ENCODE measurements around the gene ATP6V1G1.

Gene ATP6V1G1

GRCh38 chr9:114638404-114638803 is 50.8 kb downstream of the ATP6V1G1 start:
- H3K4me2 ChIP-seq (ENCODE audit: low read depth, low read length, poor library complexity, severe bottlenecking), result no peak overlapping the region
- no peaks in the 10 kb centered on the region for H3K9me2 ChIP-seq (replicated peaks; ENCODE audit: insufficient read depth, low read length)
- H3F3A ChIP-seq (ENCODE audit: insufficient read depth), result no peaks in the 10 kb centered on the region
- H3K4me3 ChIP-seq (ENCODE audit: insufficient read depth, low read length, poor library complexity, severe bottlenecking), result no peak overlapping the region
- H2AFZ ChIP-seq (ENCODE audit: low read depth, low read length, severe bottlenecking), result no peak overlapping the region
- TF ChIP-seq, protein P1, sequence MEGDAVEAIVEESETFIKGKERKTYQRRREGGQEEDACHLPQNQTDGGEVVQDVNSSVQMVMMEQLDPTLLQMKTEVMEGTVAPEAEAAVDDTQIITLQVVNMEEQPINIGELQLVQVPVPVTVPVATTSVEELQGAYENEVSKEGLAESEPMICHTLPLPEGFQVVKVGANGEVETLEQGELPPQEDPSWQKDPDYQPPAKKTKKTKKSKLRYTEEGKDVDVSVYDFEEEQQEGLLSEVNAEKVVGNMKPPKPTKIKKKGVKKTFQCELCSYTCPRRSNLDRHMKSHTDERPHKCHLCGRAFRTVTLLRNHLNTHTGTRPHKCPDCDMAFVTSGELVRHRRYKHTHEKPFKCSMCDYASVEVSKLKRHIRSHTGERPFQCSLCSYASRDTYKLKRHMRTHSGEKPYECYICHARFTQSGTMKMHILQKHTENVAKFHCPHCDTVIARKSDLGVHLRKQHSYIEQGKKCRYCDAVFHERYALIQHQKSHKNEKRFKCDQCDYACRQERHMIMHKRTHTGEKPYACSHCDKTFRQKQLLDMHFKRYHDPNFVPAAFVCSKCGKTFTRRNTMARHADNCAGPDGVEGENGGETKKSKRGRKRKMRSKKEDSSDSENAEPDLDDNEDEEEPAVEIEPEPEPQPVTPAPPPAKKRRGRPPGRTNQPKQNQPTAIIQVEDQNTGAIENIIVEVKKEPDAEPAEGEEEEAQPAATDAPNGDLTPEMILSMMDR (IDR thresholded peaks at IDR 0.05; ENCODE audit: insufficient read depth, low read length, poor library complexity, severe bottlenecking), result no peak
- TF ChIP-seq EZH2phosphoT487 (conservative IDR thresholded peaks at IDR 0.05; ENCODE audit: low read length), result no peak
- 0 out of 2 replicates have a peak, but pooled peaks cover 3% of the 10 kb centered on the region for H3K36me3 ChIP-seq (ENCODE audit: low read length)
- H3K27me3 ChIP-seq (ENCODE audit: low read length), result no peaks in the 10 kb centered on the region
- H3K79me2 ChIP-seq (ENCODE audit: insufficient read depth, low read length), result no peaks in the 10 kb centered on the region
- H4K20me1 ChIP-seq (ENCODE audit: low read depth, low read length), result no peaks in the 10 kb centered on the region
- no peak overlapping the region for H3K9ac ChIP-seq (ENCODE audit: low read length)
- no peaks in the 10 kb centered on the region for H3K9me3 ChIP-seq (ENCODE audit: insufficient read depth, low read length)
- H3K27ac ChIP-seq (ENCODE audit: low read depth, low read length), result no peak overlapping the region

DNA sequence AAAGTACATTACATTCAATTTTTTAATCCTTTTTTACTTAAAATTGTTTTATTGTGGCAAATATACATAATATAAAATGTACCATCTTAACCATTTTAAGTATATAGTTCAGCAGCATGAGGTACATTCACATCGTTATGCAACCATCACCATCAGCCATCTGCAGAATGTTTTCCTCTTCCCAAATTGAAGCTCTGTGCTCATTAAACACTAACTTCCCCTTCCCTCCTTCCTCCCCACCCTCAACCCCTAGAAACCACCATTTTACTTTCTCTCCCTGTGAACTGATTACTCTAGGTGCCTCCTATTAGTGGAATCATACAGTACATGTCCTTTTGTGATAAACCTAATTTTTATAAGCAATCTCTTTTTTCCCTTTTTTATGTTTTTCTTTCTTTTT is 54.4 kb downstream of the ATP6V1G1 start:
- 0 out of 2 replicates have a peak, but pooled peaks cover 5% of the 10 kb centered on the region for H3K36me3 ChIP-seq (ENCODE audit: low read length)
- no peaks in the 10 kb centered on the region for H3K27me3 ChIP-seq (ENCODE audit: low read length)
- H3K4me3 ChIP-seq (ENCODE audit: insufficient read depth, low read length, poor library complexity, severe bottlenecking), result no peak overlapping the region
- no peak overlapping the region for H3K4me2 ChIP-seq (ENCODE audit: low read depth, low read length, poor library complexity, severe bottlenecking)
- H3F3A ChIP-seq (ENCODE audit: insufficient read depth), result no peaks in the 10 kb centered on the region
- H3K27ac ChIP-seq (ENCODE audit: low read depth, low read length), result no peak overlapping the region
- H3K9ac ChIP-seq (ENCODE audit: low read length), result no peak overlapping the region
- no peaks in the 10 kb centered on the region for H3K9me3 ChIP-seq (ENCODE audit: insufficient read depth, low read length)
- no peaks in the 10 kb centered on the region for H3K9me2 ChIP-seq (replicated peaks; ENCODE audit: insufficient read depth, low read length)
- no peak overlapping the region for H2AFZ ChIP-seq (ENCODE audit: low read depth, low read length, severe bottlenecking)
- H3K79me2 ChIP-seq (ENCODE audit: insufficient read depth, low read length), result no peaks in the 10 kb centered on the region
- no peaks in the 10 kb centered on the region for H4K20me1 ChIP-seq (ENCODE audit: low read depth, low read length)
- no peak for TF ChIP-seq EZH2phosphoT487 (conservative IDR thresholded peaks at IDR 0.05; ENCODE audit: low read length)
- TF ChIP-seq, protein P1 (IDR thresholded peaks at IDR 0.05; ENCODE audit: insufficient read depth, low read length, poor library complexity, severe bottlenecking), result no peak

DNA sequence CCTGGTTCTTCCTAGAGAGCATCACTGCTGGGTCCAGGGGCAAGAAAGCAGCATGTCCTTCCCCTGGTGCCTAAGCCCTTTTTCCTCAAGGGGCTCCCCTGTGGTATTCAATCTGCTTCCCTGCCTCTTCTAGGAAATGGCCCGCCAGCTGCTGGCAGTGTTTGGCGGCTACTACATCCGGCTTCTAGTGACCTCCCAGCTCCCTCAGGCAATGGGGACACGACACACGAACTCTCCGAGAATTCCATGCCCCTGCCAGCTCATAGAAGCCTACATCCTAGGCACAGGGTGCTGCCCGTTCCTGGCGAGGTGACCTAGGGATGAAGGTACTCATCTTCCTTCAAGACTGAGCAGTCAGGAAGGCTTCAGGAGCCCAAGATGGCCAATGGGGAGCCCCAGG is 55.4 kb downstream of the ATP6V1G1 start:
- H3K9me2 ChIP-seq (replicated peaks; ENCODE audit: insufficient read depth, low read length), result no peaks in the 10 kb centered on the region
- H3K36me3 ChIP-seq (ENCODE audit: low read length), result peaks cover 9% of the 10 kb centered on the region; the same call in 1 of the 2 replicates
- H3K4me3 ChIP-seq (ENCODE audit: insufficient read depth, low read length, poor library complexity, severe bottlenecking), result no peak overlapping the region
- no peaks in the 10 kb centered on the region for H3K79me2 ChIP-seq (ENCODE audit: insufficient read depth, low read length)
- no peak overlapping the region for H3K4me2 ChIP-seq (ENCODE audit: low read depth, low read length, poor library complexity, severe bottlenecking)
- no peak overlapping the region for H2AFZ ChIP-seq (ENCODE audit: low read depth, low read length, severe bottlenecking)
- TF ChIP-seq, protein P1 (IDR thresholded peaks at IDR 0.05; ENCODE audit: insufficient read depth, low read length, poor library complexity, severe bottlenecking), result no peak
- TF ChIP-seq EZH2phosphoT487 (conservative IDR thresholded peaks at IDR 0.05; ENCODE audit: low read length), result no peak
- no peaks in the 10 kb centered on the region for H3F3A ChIP-seq (ENCODE audit: insufficient read depth)
- no peaks in the 10 kb centered on the region for H4K20me1 ChIP-seq (ENCODE audit: low read depth, low read length)
- H3K27me3 ChIP-seq (ENCODE audit: low read length), result no peaks in the 10 kb centered on the region
- no peaks in the 10 kb centered on the region for H3K9me3 ChIP-seq (ENCODE audit: insufficient read depth, low read length)
- H3K9ac ChIP-seq (ENCODE audit: low read length), result no peak overlapping the region
- H3K27ac ChIP-seq (ENCODE audit: low read depth, low read length), result no peak overlapping the region
